IMR-90 (cell line): ENCODE results near the gene MARCKSL1. TPM values are rescaled to one million over a fixed set of nuclear protein-coding genes. Genes with fewer than 3 reads are reported as not detected.

ENCODE experiments used
- ATAC-seq: fragments of 200-7000 bp; cut with Tn5 transposase; 2 replicates; pipeline ENCODE4 v1.9.1; 2020; ENCODE audit warnings: low read depth, mild to moderate bottlenecking, moderate library complexity
- BruUV-seq: library from RNA; stranded (reverse); fragments of 400-500 nt; replicated peaks from 2 replicates; lab custom pipeline; 2021; lab: Mats Ljungman, UMichigan
- CTCF ChIA-PET: fragments of 300-600 bp; formaldehyde crosslinking; extraction: SDS; loops from one replicate; lab custom pipeline; 2021; ENCODE audit warnings: antibody characterized with exemption; lab: Yijun Ruan, JAX
- POLR2A ChIA-PET: fragments of 300-600 bp; sonication (Branson Sonifier 250); formaldehyde crosslinking; loops from one replicate; lab custom pipeline; 2022; ENCODE audit warnings: antibody characterized with exemption; ENCODE audit not compliant: unreplicated experiment; lab: Charles Lee
- DNase-seq: peaks from one replicate; pipeline ENCODE4 v3.0.0; 2013
- H2AFZ ChIP-seq: replicated peaks from 2 replicates; pipeline ENCODE3; 2013; ENCODE audit warnings: low read length, mild to moderate bottlenecking; ENCODE audit not compliant: poor library complexity
- H2AK5ac ChIP-seq: 2 replicates; pipeline ENCODE4 v1.6.1; 2013; ENCODE audit warnings: low read depth, low read length, inconsistent platforms
- H2AK9ac ChIP-seq: replicated peaks from 2 replicates; pipeline ENCODE3; 2013; ENCODE audit warnings: mild to moderate bottlenecking, low read depth, low read length, moderate library complexity; ENCODE audit not compliant: poor library complexity
- H2BK120ac ChIP-seq: 2 replicates; pipeline ENCODE4 v1.6.1; 2013; ENCODE audit warnings: low read depth, low read length, inconsistent platforms
- H2BK15ac ChIP-seq: 3 replicates; pipeline ENCODE4 v1.6.1; 2013; ENCODE audit warnings: low read depth, low read length, inconsistent platforms
- H2BK20ac ChIP-seq: 2 replicates; pipeline ENCODE4 v1.6.1; 2013; ENCODE audit warnings: low read depth, mild to moderate bottlenecking, inconsistent platforms, low read length, moderate library complexity
- H2BK5ac ChIP-seq: 2 replicates; pipeline ENCODE4 v1.6.1; 2013; ENCODE audit warnings: mild to moderate bottlenecking, low read depth, low read length, inconsistent platforms; ENCODE audit not compliant: poor library complexity, severe bottlenecking
- H3K14ac ChIP-seq: replicated peaks from 2 replicates; pipeline ENCODE4 v1.6.1; 2013; ENCODE audit warnings: low read depth, low read length, inconsistent platforms
- H3K18ac ChIP-seq: 2 replicates; pipeline ENCODE4 v1.6.1; 2013; ENCODE audit warnings: low read depth, low read length, control low read depth
- H3K23ac ChIP-seq: 2 replicates; pipeline ENCODE4 v1.6.1; 2013; ENCODE audit warnings: low read depth, low read length, inconsistent platforms
- H3K27ac ChIP-seq: 2 replicates; pipeline ENCODE4 v1.5.1; 2013; ENCODE audit warnings: mild to moderate bottlenecking, control low read depth, low read length; ENCODE audit not compliant: insufficient read depth
- H3K27me3 ChIP-seq: 2 replicates; pipeline ENCODE4 v1.6.1; 2013; ENCODE audit warnings: low read length; ENCODE audit not compliant: control insufficient read depth, insufficient read depth
- H3K36me3 ChIP-seq: 2 replicates; pipeline ENCODE4 v1.6.1; 2013; ENCODE audit warnings: low read length, mixed read lengths; ENCODE audit not compliant: control insufficient read depth, insufficient read depth
- H3K4ac ChIP-seq: 2 replicates; pipeline ENCODE4 v1.6.1; 2013; ENCODE audit warnings: low read depth, low read length, inconsistent platforms
- H3K4me1 ChIP-seq: 2 replicates; pipeline ENCODE4 v1.6.1; 2013; ENCODE audit warnings: low read length, mixed read lengths; ENCODE audit not compliant: control insufficient read depth, insufficient read depth
- H3K4me2 ChIP-seq: 2 replicates; pipeline ENCODE4 v1.6.1; 2013; ENCODE audit warnings: low read depth, mild to moderate bottlenecking, control low read depth, low read length, moderate library complexity
- H3K4me3 ChIP-seq: 2 replicates; pipeline ENCODE4 v1.5.1; 2013; ENCODE audit warnings: low read depth, mild to moderate bottlenecking, control low read depth, low read length, moderate library complexity; ENCODE audit not compliant: insufficient read depth
- H3K56ac ChIP-seq: 2 replicates; pipeline ENCODE4 v1.6.1; 2013; ENCODE audit warnings: low read length, inconsistent platforms; ENCODE audit not compliant: insufficient read depth; ENCODE audit errors: extremely low read depth
- H3K79me1 ChIP-seq, 2 experiments: 2 replicates each; pipeline ENCODE4 v1.6.1; 2013; ENCODE audit warnings: low read length in 2 of 2, inconsistent platforms in 1 of 2, low read depth in 1 of 2
- H3K9ac ChIP-seq: 2 replicates; pipeline ENCODE4 v1.6.1; 2013; ENCODE audit warnings: low read depth, low read length, control low read depth
- H3K9me1 ChIP-seq: 2 replicates; pipeline ENCODE4 v1.6.1; 2013; ENCODE audit warnings: low read length, inconsistent platforms; ENCODE audit not compliant: insufficient read depth
- H3K9me3 ChIP-seq: 2 replicates; pipeline ENCODE4 v1.6.1; 2013; ENCODE audit warnings: low read length; ENCODE audit not compliant: control insufficient read depth, insufficient read depth
- H4K20me1 ChIP-seq: 2 replicates; pipeline ENCODE4 v1.6.1; 2013; ENCODE audit warnings: low read length, inconsistent platforms; ENCODE audit not compliant: insufficient read depth
- H4K5ac ChIP-seq: 2 replicates; pipeline ENCODE4 v1.6.1; 2013; ENCODE audit warnings: mild to moderate bottlenecking, low read depth, low read length, control low read depth
- H4K8ac ChIP-seq, 2 experiments: 2 replicates each; pipeline ENCODE4 v1.6.1; 2013; ENCODE audit warnings: low read depth in 2 of 2, low read length in 2 of 2, control low read depth in 1 of 2, inconsistent platforms in 1 of 2
- H4K91ac ChIP-seq: 2 replicates; pipeline ENCODE4 v1.6.1; 2013; ENCODE audit warnings: low read depth, low read length, inconsistent platforms; ENCODE audit not compliant: insufficient read depth
- CEBPB ChIP-seq: IDR thresholded peaks from 2 replicates; pipeline ENCODE4 v1.6.1; 2012; ENCODE audit warnings: low read depth, low read length, improper control_type of control experiment
- CHD1 ChIP-seq: IDR thresholded peaks from 2 replicates; pipeline ENCODE4 v1.6.1; 2012; ENCODE audit warnings: low read depth, low read length, improper control_type of control experiment
- MAFK ChIP-seq: IDR thresholded peaks from 2 replicates; pipeline ENCODE4 v1.6.1; 2012; ENCODE audit warnings: low read depth, low read length, improper control_type of control experiment
- MAZ ChIP-seq: IDR thresholded peaks from 2 replicates; pipeline ENCODE4 v1.6.1; 2012; ENCODE audit warnings: low read depth, mild to moderate bottlenecking, low read length, improper control_type of control experiment, moderate library complexity, borderline replicate concordance
- MXI1 ChIP-seq: IDR thresholded peaks from 2 replicates; pipeline ENCODE4 v1.6.1; 2012; ENCODE audit warnings: low read depth, mild to moderate bottlenecking, low read length, moderate library complexity, borderline replicate concordance
- NFE2L2 ChIP-seq: fragments of 150-350 bp; IDR thresholded peaks from 2 replicates; pipeline ENCODE4 v1.6.1; 2016; ENCODE audit warnings: low read depth, mild to moderate bottlenecking, low read length
- POLR2A ChIP-seq: IDR thresholded peaks from 2 replicates; pipeline ENCODE4 v1.6.1; 2012; ENCODE audit warnings: mild to moderate bottlenecking, low read depth, low read length
- RCOR1 ChIP-seq: IDR thresholded peaks from 2 replicates; pipeline ENCODE4 v1.6.1; 2012; ENCODE audit warnings: mild to moderate bottlenecking, low read length, improper control_type of control experiment; ENCODE audit not compliant: insufficient replicate concordance
- SMC3 ChIP-seq: fragments of 150-350 bp; IDR thresholded peaks from 2 replicates; pipeline ENCODE4 v1.6.1; 2016; ENCODE audit warnings: low read depth, mild to moderate bottlenecking, antibody characterized with exemption, low read length, moderate library complexity
- WGBS, 2 experiments: methylation state at CpG; one replicate each; pipeline versions ENCODE4 v1.1.5 to v1.1.7; 2013; ENCODE audit warnings: missing lambda C conversion rate in 2 of 2; ENCODE audit not compliant: insufficient read length in 1 of 2; ENCODE audit errors: extremely low coverage in 2 of 2; 5-methylcytosine and 5-hydroxymethylcytosine counted together
- dilution Hi-C: fragments of 300-500 bp; cut with HindIII; formaldehyde crosslinking; loops from one replicate; pipeline ENCODE4 v1.14.3; 2018; ENCODE audit warnings: low sequenced_read_pairs; ENCODE audit not compliant: unreplicated experiment
- in situ Hi-C: fragments of 300-500 bp; cut with MboI; formaldehyde crosslinking; loops from 3 replicates; pipeline ENCODE4 v1.14.3; 2019; ENCODE audit warnings: low sequenced_read_pairs, inconsistent platforms, mixed read lengths
- intact Hi-C: fragments of 100-400 bp; cut with micrococcal nuclease; formaldehyde crosslinking; loops from 2 replicates; pipeline ENCODE4 v1.10.0; 2022
- polyA plus RNA-seq, 3 experiments: library from polyadenylated mRNA; depleted of rRNA; stranded (reverse); fragments of >200 nt; gene quantifications; 2 replicates each; pipeline ENCODE4 v1.2.3, GENCODE V29; 2012; ENCODE audit warnings: low replicate concordance in 1 of 3
- total RNA-seq: library from RNA; depleted of rRNA; stranded (reverse); fragments of >200 nt; gene quantifications from 2 replicates; pipeline ENCODE4 v1.2.3, GENCODE V29; 2012
- TF ChIP-seq, protein P1 (sequence below): conservative IDR thresholded peaks from 2 replicates; pipeline ENCODE4 v1.5.1; 2012; ENCODE audit warnings: mild to moderate bottlenecking, low read depth, low read length, improper control_type of control experiment
- TF ChIP-seq, protein P2 (sequence below): fragments of 150-350 bp; IDR thresholded peaks from 2 replicates; pipeline ENCODE4 v1.6.1; 2017; ENCODE audit warnings: mild to moderate bottlenecking, antibody characterized with exemption, low read length, low read depth

MARCKSL1 gene
- total and polyA plus RNA-seq, 2 of the 4 experiments (the other 2 are of a cell fraction): 37.5 to 218 TPM

DNA sequence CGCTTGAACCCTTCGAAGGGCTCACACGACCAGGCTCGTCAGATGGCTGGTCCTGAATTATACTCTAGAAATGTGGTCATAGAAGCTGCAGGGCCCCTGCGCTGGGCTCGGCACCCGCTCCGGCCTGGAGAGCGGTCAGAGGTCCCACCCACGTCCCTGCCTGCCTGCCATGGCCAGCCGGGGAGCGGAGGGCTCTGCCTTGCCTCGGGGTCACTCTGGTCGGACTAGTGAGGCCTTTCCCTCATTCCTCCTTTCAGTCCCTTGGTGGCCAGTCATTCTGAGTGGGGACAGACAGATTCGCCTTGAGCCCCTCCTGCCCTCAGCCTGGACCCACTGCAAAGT lies 529 bp upstream of the MARCKSL1 start:
- no peak overlapping the region for H4K91ac ChIP-seq
- peaks cover 32% of the 10 kb centered on the region for H4K20me1 ChIP-seq
- H3K4me2 ChIP-seq: peak overlapping the region; percentile 72
- no peaks in the 10 kb centered on the region for H3K27me3 ChIP-seq
- no peak overlapping the region; the same call in 1 of the 2 replicates for H3K4ac ChIP-seq
- H3K56ac ChIP-seq: no peak overlapping the region
- H2BK120ac ChIP-seq: no peak overlapping the region
- H2BK20ac ChIP-seq: no peak overlapping the region
- POLR2A ChIA-PET: interaction anchor here (0.5 to 1.0 kb wide), 4 partner anchors 9 to 447 kb away, joined by 3 to 5 read pairs (median 3); no protein-coding TSS in a partner anchor
- no peak overlapping the region for H3K18ac ChIP-seq
- peak overlapping the region; percentile 89 for H2AFZ ChIP-seq
- no peak overlapping the region for H2BK5ac ChIP-seq
- H3K14ac ChIP-seq: no peak overlapping the region
- in situ Hi-C loops (no loop called here), intact Hi-C loops (loop anchor here (1.0 to 5.0 kb wide), 2 partner anchors 15 to 56 kb away; partner anchors contain the start of gene BSDC1), dilution Hi-C loops (no loop called here)
- no peak overlapping the region for H3K23ac ChIP-seq
- BruUV-seq: no TSS peak
- H4K5ac ChIP-seq: no peak overlapping the region
- H3K79me1 ChIP-seq: peaks cover 19 to 35% of the 10 kb centered on the region in 2 experiments; a peak in 3 of 4 replicates
- H4K8ac ChIP-seq: peak overlapping the region in 1 of 2 experiments; percentile 58; a peak in 1 of 4 replicates
- 0 out of 2 replicates have a peak, but pooled peaks cover 3% of the 10 kb centered on the region for H3K9me1 ChIP-seq
- H2BK15ac ChIP-seq: no peak overlapping the region
- H3K36me3 ChIP-seq: peaks cover 27% of the 10 kb centered on the region
- no peak overlapping the region for H2AK9ac ChIP-seq
- no peak overlapping the region for H2AK5ac ChIP-seq
- peak overlapping the region; percentile 85 for H3K4me3 ChIP-seq
- TF ChIP-seq NFE2L2: no peak
- TF ChIP-seq, protein P1, sequence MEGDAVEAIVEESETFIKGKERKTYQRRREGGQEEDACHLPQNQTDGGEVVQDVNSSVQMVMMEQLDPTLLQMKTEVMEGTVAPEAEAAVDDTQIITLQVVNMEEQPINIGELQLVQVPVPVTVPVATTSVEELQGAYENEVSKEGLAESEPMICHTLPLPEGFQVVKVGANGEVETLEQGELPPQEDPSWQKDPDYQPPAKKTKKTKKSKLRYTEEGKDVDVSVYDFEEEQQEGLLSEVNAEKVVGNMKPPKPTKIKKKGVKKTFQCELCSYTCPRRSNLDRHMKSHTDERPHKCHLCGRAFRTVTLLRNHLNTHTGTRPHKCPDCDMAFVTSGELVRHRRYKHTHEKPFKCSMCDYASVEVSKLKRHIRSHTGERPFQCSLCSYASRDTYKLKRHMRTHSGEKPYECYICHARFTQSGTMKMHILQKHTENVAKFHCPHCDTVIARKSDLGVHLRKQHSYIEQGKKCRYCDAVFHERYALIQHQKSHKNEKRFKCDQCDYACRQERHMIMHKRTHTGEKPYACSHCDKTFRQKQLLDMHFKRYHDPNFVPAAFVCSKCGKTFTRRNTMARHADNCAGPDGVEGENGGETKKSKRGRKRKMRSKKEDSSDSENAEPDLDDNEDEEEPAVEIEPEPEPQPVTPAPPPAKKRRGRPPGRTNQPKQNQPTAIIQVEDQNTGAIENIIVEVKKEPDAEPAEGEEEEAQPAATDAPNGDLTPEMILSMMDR: no peak
- no peak for TF ChIP-seq CHD1
- no peak for TF ChIP-seq MAFK
- TF ChIP-seq, protein P2, sequence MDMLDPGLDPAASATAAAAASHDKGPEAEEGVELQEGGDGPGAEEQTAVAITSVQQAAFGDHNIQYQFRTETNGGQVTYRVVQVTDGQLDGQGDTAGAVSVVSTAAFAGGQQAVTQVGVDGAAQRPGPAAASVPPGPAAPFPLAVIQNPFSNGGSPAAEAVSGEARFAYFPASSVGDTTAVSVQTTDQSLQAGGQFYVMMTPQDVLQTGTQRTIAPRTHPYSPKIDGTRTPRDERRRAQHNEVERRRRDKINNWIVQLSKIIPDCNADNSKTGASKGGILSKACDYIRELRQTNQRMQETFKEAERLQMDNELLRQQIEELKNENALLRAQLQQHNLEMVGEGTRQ: no peak
- TF ChIP-seq MXI1: no peak
- no peak for TF ChIP-seq SMC3
- TF ChIP-seq POLR2A: no peak
- no peak for TF ChIP-seq CEBPB
- TF ChIP-seq MAZ: no peak
- TF ChIP-seq RCOR1: no peak
- CTCF ChIA-PET: no interaction called here
- WGBS, 2 experiments: 58% methylated on average over 4 of the region's 15 CpGs; no CpG with 5 or more reads in 1 of the 2 experiments
- H3K9me3 ChIP-seq: no peaks in the 10 kb centered on the region
- DNase-seq: no peak
- no peak overlapping the region for H3K9ac ChIP-seq
- no peak for ATAC-seq
- no peak overlapping the region for H3K27ac ChIP-seq
- H3K4me1 ChIP-seq: peaks cover 6% of the 10 kb centered on the region
